KOPT-K1 (cell line): Measurements from ENCODE around the gene TTN.

Source experiments
- H3K27ac ChIP-seq: fragments of 200-600 bp; sonication (generic); 2 replicates; pipeline ENCODE4 v1.5.1; 2016; ENCODE audit warnings: antibody characterized with exemption, mild to moderate bottlenecking, low read depth, low read length; ENCODE audit not compliant: poor library complexity, severe bottlenecking
- H3K36me3 ChIP-seq: fragments of 200-600 bp; sonication (generic); 2 replicates; pipeline ENCODE4 v1.5.1; 2017; ENCODE audit warnings: antibody characterized with exemption, mild to moderate bottlenecking, low read length, moderate library complexity; ENCODE audit not compliant: insufficient read depth
- H3K9me3 ChIP-seq: fragments of 200-600 bp; sonication (generic); 2 replicates; pipeline ENCODE4 v1.5.1; 2017; ENCODE audit warnings: antibody characterized with exemption, low read length, mild to moderate bottlenecking; ENCODE audit not compliant: insufficient read depth, poor library complexity, severe bottlenecking

Gene TTN

DNA sequence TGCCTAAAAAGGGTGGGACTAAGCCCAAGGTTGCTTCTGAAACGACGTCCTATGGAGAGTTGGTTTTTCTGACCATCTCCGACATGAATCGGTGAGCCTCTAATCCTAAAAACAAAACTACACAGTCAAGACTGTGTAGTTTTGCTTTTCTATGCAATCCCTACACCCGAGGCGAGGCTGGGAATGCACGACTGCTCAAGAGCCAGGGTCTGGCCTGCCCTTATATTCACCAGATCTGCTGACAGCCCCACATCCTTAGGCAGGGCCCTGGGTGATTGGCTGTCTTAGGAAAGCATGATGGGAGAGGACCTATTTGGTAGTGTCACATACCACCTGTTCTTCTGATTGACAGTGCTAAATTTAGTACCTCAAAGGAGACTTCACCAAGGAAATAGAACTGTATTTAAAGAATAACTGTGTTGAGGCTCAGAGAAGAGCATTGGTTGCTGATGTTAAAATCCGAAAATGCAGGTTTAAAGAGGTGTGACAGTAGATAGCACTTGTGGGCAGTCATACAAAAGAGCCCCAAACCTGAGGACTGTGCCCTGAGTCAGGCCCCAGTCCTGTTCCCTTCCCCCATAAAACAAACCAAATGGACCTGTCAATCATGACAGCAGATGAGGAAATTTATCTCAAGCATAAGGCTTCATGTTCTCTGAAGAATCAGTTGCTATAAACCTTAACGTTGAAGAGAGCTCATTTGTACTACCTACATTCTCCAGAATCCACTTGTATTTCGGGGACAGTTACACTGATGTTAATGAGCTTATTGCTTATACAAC is at the start of gene TTN:
TSS of gene TTN (minus strand) at position 197 of the 782 bp plus-strand sequence. CDS start 2,781 bp downstream, outside the sequence.
- Histone ChIP-seq H3K9me3 (no peaks in the 10 kb centered on the region), H3K27ac (no peak within 1 kb of the TSS), H3K36me3 (no peaks in the 10 kb centered on the region)

DNA sequence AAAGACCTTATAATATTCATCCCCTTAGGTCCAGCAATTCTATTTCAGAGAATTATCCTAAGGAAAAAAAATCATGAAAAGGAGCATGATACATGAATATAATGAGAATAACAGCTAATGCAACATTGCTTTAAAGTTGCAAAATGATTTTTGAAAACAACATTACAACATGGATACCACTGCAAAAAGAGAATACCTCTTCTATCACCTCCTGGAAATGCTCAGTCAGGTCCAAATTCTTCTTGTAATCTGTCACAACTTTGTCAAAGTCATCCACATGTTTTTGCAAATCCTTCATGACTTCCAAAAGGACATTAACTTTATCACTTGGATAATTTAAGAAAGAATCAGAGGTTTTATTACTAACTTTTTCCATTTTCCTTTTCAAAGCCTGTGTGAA is 47.9 kb upstream of the TTN start:
- Histone ChIP-seq H3K27ac (no peak overlapping the region), H3K36me3 (no peaks in the 10 kb centered on the region), H3K9me3 (no peaks in the 10 kb centered on the region)

DNA sequence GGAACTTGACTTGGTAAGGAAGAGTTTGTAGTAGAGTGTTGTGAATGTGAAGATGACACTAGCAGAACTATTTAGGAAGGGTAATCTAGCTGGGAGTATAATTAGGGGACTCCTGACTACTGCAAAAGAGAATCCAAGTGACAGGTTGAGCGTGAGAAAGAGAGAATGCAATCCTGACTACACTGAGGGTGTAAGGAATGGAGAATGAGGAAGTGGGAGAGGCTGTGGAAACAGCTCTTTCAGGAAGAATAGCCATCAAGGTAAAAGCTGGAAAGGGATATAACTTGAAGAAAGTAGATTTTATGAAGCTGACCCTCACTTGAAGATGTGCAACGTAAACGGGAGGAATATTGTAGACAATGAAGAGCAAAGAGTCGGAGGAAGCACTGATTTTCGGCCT is 41.1 kb upstream of the TTN start:
- Histone ChIP-seq H3K36me3 (no peaks in the 10 kb centered on the region), H3K27ac (no peak overlapping the region), H3K9me3 (no peaks in the 10 kb centered on the region)

DNA sequence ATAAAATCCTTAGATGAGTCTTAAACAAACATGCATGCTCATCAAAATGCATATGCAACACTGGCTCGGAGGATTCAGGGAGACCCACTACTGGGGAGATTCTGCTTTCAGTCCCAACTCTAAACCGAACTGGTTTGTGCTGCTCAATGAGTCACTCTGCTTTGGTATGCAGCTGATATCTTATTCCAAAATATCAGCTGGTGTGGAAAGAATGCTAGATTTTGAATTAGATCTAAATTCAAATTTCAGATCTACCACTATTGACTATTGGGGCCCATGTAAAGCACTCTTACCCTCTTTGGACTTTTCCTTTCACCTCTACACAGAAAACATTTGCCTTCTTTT is 39.2 kb upstream of the TTN start:
- Histone ChIP-seq H3K9me3 (no peaks in the 10 kb centered on the region), H3K27ac (no peak overlapping the region), H3K36me3 (no peaks in the 10 kb centered on the region)

DNA sequence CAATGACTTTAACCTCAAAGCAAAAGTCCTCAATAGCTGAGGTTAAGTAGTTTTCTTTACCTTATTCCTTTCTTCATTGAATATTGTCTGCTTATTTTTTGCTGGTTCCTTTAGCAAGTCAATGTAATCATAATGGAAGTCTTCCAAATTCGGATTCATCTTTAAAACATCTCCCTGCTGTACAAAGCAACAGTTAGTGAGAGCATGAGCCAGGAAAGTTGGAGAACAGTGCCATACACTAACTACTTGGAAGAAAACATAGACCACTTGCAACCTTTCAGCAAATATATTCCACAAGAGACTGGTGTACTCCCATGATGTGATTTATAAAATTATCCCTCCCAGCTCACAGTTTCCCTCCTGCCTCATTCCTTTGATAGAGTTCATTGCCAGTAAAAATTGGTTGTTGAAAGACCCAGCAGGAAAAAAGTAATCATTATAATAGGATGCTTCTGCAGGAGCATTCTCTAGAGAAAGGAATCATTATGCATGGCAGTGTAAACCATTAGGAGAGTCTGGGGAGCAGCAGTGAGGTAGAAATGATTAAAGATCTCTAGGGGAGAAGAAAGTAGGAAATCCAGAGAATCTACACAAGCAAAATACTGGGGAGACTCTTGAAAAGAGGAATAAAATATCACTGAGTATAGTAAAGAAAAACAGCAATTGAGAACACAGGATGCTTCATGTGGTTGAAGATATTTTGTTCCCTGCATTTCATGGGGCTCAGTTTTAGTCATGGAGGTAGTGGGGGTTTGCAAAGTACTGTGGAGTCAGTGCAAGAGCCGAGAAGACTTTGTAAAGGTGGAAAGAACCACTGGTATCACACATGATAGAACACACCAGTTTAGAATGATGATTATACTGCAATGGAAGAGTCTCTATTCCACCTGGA is 38.6 kb upstream of the TTN start:
- Histone ChIP-seq H3K36me3 (no peaks in the 10 kb centered on the region), H3K9me3 (no peaks in the 10 kb centered on the region), H3K27ac (no peak overlapping the region)

DNA sequence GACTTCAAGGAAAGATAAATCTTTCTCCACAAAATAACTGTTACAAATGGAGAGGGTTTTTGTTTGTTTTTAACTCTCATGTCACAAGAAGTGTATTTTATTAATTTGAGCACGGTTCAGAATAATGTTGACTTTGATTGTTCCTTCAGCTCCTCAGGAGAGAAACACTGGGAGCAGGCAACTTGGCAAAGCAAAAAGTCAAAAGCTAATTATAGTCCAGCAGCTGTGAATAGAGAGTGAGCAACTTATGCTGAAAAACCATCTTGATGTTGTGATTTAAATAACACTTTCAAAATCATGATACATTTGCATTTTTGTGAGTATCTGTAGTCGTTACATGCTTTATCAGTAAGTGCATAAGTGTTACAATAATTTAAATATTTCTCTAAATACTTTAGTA is 37.5 kb upstream of the TTN start:
- no peaks in the 10 kb centered on the region for H3K36me3 ChIP-seq
- H3K27ac ChIP-seq, result no peak overlapping the region
- no peaks in the 10 kb centered on the region for H3K9me3 ChIP-seq

DNA sequence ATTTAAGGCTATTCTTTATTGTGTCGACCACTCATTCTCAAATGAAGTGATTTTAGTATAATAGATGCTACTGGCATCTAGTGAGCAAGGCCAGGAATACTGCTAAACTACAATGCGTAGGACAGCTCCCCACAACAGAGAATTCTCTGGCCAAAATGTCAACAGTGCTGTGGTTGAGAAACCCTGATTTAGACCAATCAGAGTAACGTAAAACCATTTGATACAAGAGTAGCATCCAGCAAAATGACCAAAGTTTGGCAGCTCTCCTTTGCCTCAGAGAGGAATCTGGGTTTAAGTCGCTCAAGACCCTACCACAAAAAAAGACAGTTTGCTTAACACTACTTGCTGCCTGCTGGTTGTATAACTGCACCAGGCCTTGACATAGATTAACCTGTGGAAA is 37.0 kb upstream of the TTN start:
- Histone ChIP-seq H3K9me3 (no peaks in the 10 kb centered on the region), H3K27ac (no peak overlapping the region), H3K36me3 (no peaks in the 10 kb centered on the region)

DNA sequence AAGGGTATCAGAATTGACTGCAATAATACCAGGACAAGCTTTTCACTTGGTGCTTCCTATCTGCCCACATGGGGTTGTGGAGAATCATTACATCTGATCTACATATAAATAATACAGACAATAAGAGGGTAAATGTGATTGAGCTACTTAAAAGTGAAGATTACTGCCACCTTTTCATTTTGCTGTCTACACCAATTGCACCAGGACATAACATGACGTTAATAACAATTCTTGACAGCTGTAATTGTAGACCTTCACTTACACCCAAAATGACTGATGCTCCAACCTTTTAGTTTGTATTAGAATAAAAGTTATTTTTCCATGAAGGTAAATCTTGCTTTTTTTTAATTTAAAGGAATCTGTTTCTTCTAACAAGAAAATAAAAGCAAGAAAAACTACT is 36.5 kb upstream of the TTN start:
- H3K9me3 ChIP-seq, result no peaks in the 10 kb centered on the region
- H3K27ac ChIP-seq, result no peak overlapping the region
- no peaks in the 10 kb centered on the region for H3K36me3 ChIP-seq

DNA sequence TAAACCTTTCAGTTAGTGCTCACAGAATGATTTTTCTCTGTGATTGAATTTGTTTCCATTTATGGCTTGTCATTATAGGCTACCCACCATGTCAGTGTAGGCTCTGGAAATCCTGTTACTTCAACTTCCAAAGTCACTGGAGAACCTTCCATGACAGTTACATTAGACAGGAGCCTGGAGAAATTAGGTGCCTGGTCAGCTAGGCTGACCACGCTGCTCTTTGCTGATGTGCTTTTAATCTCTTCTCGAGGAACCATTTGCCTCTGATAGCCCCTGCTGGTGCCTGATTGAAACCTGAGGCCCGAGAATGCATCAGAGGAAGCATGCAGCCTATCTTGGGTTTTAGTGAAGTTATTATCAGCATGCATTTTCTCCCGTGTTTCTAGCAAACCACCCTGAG is 29.6 kb upstream of the TTN start:
- Histone ChIP-seq H3K27ac (no peak overlapping the region), H3K9me3 (no peaks in the 10 kb centered on the region), H3K36me3 (no peaks in the 10 kb centered on the region)

DNA sequence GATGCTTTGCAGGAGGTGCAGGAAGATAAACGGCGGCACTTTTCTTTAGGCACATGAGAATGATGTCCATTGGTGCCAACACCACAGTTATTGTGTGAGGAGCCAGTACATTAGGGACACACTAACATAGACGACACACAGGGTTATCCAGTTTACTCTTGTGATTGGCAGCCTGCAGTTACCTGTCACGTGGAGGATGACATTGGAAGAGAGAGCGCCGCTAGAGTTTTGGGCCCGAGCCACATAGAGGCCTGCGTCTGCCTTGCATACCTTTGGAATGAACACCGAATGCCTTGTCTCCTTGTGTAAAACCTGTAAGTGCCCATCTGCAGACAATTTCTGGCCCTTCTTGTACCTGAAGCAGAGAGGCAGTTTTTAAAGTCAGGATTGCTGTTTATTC is 26.9 kb upstream of the TTN start:
- Histone ChIP-seq H3K27ac (no peak overlapping the region), H3K9me3 (no peaks in the 10 kb centered on the region), H3K36me3 (no peaks in the 10 kb centered on the region)

DNA sequence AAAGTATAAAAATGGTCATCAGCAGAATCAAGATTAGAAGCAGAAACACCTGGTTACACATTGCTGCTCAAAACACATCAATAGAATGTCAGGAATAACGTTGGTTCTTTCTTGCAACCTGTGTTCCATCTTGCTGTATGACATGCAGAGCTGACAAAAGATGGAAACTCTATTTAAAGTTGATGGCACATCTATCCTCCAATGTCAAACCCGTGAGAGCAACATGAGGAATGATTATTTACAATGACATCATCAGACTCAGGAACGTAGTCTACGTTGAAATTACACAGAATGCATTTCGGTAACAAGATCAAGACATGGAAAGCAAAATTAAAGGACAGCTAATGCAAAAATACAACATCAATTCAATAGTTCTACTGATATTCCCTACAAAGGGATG is 26.2 kb upstream of the TTN start:
- Histone ChIP-seq H3K9me3 (no peaks in the 10 kb centered on the region), H3K36me3 (no peaks in the 10 kb centered on the region), H3K27ac (no peak overlapping the region)

DNA sequence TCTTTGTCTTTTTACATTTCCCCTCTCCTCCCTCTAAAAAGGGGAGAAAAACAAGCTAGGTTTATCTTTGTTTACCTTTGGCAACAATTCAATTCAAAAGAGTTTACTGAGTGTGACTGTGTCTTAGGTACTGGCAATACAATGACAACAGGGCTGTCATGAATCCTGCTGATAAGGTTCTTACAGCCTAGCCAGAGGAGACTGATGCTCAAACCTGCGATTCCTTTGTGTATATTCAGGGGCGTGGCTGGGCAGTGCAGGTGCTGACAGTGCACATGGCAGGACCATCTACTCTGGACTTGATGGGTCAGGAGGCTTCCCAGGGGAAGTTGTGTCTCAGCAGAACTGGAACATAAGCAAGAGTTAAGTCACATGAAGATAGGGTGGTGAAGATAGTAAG is 23.2 kb upstream of the TTN start:
- Histone ChIP-seq H3K9me3 (no peaks in the 10 kb centered on the region), H3K27ac (no peak overlapping the region), H3K36me3 (no peaks in the 10 kb centered on the region)

DNA sequence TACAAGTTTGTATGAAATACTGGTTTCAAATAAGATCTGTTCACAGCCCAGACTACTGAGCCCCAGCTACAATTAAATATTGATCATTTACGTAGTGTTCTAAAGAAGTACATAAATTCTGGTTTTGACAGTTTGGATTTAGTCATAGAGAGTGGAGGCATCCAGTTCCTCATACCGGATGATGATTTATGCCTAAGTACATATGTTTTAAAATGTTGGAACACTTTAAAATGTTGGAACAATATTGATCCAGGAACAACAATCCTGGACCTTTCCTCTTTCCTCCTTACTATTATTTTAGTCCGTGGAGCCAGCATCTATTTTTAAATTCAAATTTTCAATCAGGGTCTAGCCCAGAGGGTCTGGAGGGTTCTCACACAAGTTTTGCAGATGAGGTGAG is 22.8 kb upstream of the TTN start:
- H3K36me3 ChIP-seq, result no peaks in the 10 kb centered on the region
- no peaks in the 10 kb centered on the region for H3K9me3 ChIP-seq
- H3K27ac ChIP-seq, result no peak overlapping the region

DNA sequence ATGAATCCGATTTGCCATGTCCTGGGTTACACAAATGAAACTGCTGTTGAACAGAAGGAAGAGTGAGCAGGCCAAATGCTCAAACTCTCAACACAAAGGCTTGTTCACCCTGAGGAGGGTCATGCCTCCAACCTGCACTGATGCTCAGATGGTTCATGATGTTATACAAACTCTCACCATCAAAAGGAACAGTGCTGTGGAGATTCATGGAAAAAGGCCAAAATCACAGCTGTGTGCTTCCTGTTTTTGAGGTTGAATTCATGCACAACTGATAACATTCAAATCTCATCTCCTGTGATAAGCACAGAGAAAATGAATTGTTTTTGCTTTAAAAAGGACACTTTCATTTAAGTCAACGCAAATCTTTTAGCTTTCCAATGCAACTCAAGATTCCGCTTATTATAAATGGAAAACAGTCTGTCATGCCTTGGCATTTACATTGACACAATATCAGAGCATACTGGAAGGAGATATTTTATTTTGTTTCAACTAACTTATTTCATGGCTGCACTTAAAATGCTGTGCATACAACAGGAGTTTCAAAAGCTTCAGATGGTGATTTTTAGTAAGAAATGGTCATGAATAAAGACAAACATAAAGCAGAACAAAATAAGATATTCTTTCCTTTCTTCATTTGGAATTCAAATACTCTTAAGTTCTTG is 22.2 kb upstream of the TTN start:
- Histone ChIP-seq H3K9me3 (no peaks in the 10 kb centered on the region), H3K36me3 (no peaks in the 10 kb centered on the region), H3K27ac (no peak overlapping the region)

DNA sequence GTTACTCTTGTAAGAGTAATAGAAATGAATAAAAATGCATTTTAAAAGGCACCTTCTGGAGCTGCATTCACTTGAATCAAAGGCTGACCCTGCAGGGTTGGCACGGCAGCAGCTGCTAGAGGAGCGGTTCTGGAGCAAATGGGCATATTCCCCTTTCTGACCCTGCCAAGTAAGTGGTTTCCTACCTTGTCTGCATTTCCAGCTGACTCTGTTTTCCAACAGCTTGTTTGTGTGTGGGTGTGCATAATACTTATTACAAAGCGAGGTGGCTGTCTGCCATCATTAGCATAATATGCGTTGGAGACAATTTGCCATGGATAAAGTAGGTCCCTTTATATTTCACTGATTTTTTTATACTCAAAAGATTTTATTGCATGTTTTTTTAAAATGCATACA is 21.3 kb upstream of the TTN start:
- H3K27ac ChIP-seq, result no peak overlapping the region
- H3K36me3 ChIP-seq, result no peaks in the 10 kb centered on the region
- no peaks in the 10 kb centered on the region for H3K9me3 ChIP-seq
